Measurements from ENCODE around the gene CLRN3.

DNA sequence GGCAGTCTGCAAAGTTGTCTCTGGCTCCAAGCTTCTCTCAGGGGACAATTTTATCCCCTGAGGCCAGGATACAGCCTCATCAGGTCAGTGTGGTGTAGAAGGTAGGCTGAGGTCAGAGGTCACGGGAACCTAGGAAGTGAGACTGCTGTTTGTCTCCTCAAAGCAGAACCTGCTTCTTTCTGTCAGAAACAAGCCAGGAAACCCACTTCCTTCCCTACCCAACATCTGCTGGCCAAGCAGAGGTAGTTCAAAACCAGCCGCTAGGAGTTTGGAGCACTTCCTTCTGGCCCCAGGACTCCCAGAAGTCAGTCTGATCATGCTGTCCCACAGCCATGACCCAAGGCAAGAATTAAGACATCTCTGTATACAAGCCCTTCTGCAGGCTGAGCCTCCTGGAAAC, 12.2 kb downstream of the CLRN3 start:
- TF ChIP-seq, protein P1, sequence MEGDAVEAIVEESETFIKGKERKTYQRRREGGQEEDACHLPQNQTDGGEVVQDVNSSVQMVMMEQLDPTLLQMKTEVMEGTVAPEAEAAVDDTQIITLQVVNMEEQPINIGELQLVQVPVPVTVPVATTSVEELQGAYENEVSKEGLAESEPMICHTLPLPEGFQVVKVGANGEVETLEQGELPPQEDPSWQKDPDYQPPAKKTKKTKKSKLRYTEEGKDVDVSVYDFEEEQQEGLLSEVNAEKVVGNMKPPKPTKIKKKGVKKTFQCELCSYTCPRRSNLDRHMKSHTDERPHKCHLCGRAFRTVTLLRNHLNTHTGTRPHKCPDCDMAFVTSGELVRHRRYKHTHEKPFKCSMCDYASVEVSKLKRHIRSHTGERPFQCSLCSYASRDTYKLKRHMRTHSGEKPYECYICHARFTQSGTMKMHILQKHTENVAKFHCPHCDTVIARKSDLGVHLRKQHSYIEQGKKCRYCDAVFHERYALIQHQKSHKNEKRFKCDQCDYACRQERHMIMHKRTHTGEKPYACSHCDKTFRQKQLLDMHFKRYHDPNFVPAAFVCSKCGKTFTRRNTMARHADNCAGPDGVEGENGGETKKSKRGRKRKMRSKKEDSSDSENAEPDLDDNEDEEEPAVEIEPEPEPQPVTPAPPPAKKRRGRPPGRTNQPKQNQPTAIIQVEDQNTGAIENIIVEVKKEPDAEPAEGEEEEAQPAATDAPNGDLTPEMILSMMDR (IDR thresholded peaks at IDR 0.05; ENCODE audit: poor library complexity, severe bottlenecking), result no peak
- no peak for TF ChIP-seq POLR2AphosphoS5 (IDR thresholded peaks at IDR 0.05)
